NK-92 (cell line): Measurements from ENCODE around the gene NDUFC2.
"Not testable (repeated sequence)": the region's sequence is repeated elsewhere in the genome, so short reads cannot be mapped to it uniquely, and the experiment has no call there.

ENCODE experiments used
- DNase-seq: peaks from one replicate; lab custom pipeline; 2025; ENCODE audit not compliant: unreplicated experiment; lab: John Stamatoyannopoulos, UW

Gene NDUFC2

DNA sequence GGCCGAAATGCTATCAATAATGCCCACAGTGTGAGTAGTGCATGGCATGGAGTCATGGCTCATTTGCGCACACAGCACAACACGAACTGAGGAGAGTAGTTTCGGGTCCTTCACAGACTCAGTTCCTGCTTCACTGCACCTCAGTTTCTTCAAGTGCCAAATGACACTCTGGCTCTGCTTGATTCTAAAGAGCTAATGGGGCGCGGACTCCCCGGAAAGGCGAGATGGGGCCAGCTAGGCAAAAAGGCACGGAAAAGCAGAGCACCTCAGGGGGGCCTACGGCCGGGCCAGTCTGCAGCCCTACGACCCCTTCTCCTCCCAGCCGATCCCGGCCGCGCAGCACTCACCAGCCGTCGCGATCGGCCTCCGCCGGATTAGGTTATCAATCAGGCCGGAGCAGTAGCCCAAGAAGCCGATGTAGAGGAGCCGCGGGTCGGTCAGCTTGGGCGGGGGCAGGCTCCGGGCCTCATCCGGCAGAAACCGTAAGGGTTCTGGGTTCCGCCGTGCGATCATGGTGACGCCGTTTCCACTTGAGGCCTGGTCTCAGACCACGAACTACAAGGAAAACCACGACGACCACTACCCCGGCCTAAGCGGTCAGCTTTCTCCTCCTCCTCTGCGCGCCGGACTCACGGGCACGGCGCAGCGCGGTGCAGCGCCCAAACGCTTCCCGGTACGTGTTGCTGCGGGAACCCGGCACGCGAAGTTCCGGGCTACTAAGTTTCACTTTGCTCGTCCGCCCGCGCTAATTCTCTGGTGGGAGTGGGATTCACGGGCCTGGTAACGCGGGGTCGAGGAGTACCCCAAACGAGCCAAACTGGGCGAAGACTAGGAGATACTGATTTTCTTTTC lies at the start of gene NDUFC2:
Gene NDUFC2 (minus strand): TSS at position 631 of the 852 bp plus-strand sequence. CDS start 118 bp downstream, at position 513.
- DNase-seq, result no peak

DNA sequence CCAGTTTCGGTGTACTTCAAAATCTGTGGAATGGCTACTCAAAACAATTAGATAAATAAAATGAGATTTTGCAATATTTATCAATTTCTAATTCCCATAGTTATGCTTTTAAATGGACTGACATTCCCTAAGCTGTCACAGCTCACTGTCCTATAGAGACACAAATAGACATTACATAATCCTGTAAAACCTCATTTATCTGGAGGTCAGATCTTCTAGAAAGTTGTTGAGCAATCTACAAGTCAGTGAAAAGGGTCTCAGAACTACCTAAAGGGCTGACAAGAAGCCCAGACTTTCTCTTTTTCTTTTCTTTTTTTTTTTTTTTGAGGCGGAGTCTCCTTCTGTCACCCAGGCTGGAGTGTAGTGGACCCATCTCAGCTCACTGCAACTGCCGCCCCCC lies 47.7 kb upstream of the NDUFC2 start:
- DNase-seq, result no peak

GRCh38 chr11:78112582-78113275 lies 33.1 kb upstream of the NDUFC2 start:
- no peak for DNase-seq

DNA sequence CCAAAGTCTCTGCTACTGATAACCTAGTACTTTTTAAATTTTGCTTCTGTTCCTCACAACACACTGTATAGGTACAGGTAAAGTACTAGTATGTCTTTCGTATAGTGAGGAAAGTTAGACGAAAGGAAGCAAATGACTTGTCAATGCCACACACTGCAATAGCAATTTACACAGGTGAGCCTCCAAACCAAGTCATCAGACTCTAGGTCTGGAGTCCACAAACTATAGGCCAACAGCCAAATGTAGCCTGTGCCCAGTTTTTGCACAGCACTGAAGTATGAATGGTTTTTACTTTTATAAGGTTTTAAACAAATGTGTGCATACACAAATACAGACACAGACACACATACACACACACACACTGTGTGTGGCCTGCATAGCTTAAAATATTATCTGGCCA lies 31.6 kb upstream of the NDUFC2 start:
- no peak for DNase-seq

DNA sequence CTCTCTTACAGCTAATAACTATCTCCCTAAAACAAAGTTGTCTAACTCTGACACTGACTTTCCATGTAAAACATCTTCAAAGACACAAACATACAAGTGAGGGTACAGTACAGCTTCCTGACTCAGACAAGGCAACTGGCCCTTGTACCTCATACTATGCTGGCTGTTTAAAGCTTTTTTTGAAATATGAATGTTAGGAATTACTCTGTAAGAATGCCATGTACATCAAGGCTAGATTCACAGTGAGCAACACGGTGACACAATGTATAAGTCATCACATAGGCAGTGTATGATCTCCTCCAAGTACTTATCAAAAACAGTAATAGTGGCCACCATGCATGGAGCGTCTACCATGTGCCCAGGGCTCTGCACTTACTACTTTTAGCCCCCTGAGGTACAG lies 31.2 kb upstream of the NDUFC2 start:
- no peak for DNase-seq

DNA sequence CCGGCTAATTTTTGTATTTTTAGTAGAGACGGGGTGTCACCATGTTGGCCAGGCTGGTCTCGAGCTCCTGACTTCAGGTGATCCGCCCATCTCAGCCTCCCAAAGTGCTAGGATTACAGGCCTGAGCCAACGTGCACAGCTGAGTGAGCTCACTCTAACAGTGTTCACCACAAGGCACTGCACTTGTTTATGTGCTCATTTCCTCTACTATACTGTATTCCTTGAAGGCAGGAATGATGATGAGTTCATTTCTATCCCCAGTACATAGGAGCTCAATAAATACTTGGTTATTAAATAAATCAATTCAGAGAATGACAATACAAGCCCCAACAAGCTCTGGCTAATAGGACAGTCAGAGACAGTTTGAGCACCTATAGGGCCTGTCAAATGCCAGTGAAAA lies 30.7 kb upstream of the NDUFC2 start:
- DNase-seq, result no peak

DNA sequence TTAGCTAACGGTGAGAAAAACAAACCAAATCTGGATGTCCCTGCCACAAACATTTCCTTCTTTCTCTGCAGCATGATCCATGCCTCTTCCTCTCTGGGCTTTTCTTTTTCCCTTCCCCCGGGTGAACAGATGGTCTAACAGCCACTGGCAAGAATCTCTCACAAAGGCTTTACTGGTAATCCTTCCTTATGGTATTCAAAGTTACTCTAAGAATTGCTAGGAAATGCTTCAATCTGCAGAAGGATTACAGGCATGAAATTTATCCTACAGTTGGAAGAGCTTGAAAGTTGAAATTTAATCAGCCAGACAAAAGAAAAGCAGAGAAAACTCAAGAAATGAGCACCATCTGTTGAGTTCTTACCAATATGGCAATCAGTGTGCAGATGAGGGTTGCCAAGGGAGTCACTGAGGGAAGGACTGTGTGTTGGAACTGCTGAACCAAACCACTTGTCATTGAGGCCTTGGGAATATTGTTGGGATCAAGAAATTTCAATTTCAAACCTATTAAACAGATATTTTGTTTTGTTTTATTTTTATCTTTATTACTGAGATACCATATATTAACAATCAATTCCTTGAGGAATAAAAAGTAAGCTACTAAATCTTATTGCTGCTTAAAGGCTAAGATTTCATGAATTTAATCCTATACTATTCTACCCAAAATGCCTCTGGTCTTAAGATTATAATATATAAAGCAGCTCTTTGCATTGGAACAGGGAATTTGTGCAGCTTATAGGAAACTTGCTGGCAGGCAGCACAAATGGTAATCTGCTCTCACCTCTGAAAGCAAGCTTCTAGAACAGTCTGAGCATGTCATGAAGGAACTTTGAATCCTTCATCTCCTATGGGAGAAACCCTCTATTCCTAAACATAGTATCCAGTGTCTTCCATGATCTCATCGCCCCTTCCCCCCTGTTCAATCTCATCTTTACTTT lies 29.7 kb upstream of the NDUFC2 start:
- DNase-seq, result no peak

DNA sequence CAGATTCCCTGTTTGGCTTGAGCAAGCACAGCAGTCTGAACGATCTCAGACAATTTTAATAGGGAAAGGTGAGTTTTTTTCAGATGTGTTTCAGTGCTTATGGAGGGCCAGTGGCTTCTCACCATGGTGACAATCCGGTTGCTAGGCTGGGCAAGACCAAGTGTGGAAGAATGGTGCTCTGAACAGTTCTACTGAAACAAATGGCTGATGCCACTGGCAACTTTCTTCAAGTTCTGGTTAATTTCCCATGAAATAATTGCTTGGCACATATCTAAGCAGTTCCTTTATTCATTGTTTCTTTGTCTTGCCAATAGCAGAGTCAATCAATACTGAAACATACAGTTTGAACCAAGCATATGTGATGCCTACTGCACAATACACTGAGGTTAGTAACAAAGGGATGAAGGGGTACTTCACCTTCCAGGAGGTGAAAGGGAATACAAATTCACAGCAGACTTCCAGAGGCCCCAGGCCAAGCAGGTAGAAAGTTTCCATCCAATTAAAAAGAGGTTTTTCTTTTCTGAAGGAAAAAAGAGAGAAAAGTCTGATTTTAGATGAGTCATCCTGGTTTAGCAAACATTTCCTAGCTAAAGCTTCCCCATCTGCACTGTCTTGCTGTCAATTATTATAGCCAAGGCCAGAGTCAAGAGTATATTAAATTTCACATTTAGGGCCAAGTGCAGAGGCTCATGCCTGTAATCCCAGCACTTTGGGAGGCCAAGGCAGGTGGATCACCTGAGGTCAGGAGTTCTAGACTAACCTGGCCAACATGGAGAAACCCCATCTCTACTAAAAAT lies 21.2 kb upstream of the NDUFC2 start:
- no peak for DNase-seq

GRCh38 chr11:78100261-78100660 lies 20.6 kb upstream of the NDUFC2 start:
- DNase-seq, result no peak

GRCh38 chr11:78099666-78100065 lies 20.0 kb upstream of the NDUFC2 start:
- DNase-seq, result no peak

- DNase-seq, result no peak
These were observed 18.2 kb upstream of the NDUFC2 start for GRCh38 chr11:78097666-78098385.

DNA sequence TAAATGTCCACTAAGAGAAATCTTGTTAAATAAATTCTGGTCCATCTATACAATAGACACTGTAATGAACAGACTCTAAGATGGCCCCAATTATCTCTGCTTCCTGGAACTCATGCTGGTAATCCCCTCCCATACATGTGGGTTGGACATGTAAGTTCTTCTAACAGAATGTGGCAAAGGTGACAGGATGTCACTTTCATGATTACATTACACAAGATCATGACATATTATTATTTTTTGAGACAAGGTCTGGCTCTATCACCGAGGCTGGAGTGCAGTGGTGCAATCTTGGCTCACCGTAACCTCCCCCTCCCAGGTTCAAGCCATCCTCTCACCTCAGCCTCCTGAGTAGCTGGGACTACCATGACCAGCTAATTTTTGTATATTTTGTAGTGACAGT lies 14.6 kb upstream of the NDUFC2 start:
- DNase-seq, result no peak

GRCh38 chr11:78086521-78087074 lies 6.9 kb upstream of the NDUFC2 start:
- DNase-seq, result not testable (repeated sequence)

GRCh38 chr11:78085972-78086371 lies 6.3 kb upstream of the NDUFC2 start:
- DNase-seq, result no peak

GRCh38 chr11:78084506-78084905 lies 4.8 kb upstream of the NDUFC2 start:
- DNase-seq, result not testable (repeated sequence)

- no peak for DNase-seq
These were observed 3.4 kb upstream of the NDUFC2 start for GRCh38 chr11:78083021-78083420.

DNA sequence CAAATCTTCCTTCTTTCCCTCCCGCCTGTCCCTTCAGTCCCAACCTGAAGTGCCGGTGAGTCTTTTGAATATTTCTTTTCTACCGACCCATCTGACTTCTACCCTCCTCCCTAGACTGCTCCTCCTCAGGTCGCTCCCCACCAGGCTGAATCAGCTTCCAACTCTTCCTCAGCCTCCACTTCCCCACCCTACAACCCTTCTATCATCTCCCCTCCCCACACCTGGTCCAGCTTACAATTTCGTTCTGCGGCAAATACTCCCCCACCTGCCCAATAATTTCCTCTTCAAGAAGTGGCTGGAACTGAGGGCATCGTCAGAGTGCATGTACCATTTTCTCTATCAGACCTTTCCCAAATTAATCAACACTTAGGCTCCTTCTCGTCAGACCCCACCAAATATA lies 2.5 kb upstream of the NDUFC2 start:
- DNase-seq, result no peak

DNA sequence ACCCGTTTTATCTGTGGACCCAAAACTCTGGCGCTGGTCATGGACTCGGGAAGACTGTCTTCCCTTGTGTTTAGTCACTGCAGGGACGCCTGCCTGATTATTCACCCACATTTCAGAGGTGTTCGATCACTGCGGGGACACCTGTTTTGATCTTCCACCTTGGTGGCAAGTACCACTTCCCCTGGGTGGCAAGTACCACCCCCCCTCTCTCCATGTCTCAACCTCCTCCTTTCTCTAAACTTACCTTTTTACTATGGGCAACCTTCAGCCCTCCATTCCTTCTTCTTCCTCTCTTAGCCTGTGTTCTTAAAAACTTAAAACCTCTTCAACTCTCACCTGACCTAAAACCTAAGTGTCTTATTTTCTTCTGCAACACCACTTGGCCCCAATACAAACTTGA lies 1.9 kb upstream of the NDUFC2 start:
- no peak for DNase-seq

- DNase-seq, result no peak
These were observed 1.3 kb upstream of the NDUFC2 start for GRCh38 chr11:78080818-78081495.
